Rectal smooth muscle tissue (tissue), 1 donor: Measurements from ENCODE around the gene CRYBG1.

Source experiments
- H3K27ac ChIP-seq: one replicate; pipeline ENCODE4 v1.7.0; 2013; ENCODE audit warnings: low read depth, low read length, inconsistent platforms
- H3K27me3 ChIP-seq: one replicate; pipeline ENCODE4 v1.7.0; 2013; ENCODE audit warnings: low read length; ENCODE audit not compliant: control insufficient read depth, insufficient read depth
- H3K36me3 ChIP-seq: one replicate; pipeline ENCODE4 v1.7.0; 2013; ENCODE audit warnings: low read length; ENCODE audit not compliant: control insufficient read depth, insufficient read depth
- H3K4me1 ChIP-seq: one replicate; pipeline ENCODE4 v1.7.0; 2013; ENCODE audit warnings: low read length; ENCODE audit not compliant: control insufficient read depth, insufficient read depth
- H3K4me3 ChIP-seq: one replicate; pipeline ENCODE4 v1.7.0; 2013; ENCODE audit warnings: low read length
- H3K9ac ChIP-seq: one replicate; pipeline ENCODE4 v1.7.0; 2013; ENCODE audit warnings: low read length

Gene CRYBG1

DNA sequence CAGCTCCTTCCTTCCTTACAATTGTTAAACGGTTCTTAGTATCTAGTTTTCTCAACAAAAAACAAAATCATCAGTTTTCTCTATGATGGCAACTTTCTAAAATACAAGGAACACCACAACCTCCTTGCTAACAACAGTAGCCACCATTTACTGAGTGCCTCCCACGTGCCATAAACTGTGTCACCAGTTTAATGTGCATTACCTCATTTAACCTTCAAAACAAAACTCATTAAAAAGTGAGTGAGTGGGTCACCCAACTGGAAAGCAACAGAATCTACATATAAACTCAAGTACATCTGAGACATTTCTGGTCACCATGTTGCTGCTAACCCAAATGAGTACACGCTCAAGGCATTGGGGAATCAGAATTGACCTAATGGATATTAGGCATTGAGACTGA is 257.8 kb downstream of the CRYBG1 start:
- no peak overlapping the region for H3K9ac ChIP-seq
- no peak overlapping the region for H3K27ac ChIP-seq
- H3K36me3 ChIP-seq = no peaks in the 10 kb centered on the region
- H3K27me3 ChIP-seq = no peaks in the 10 kb centered on the region
- H3K4me1 ChIP-seq = no peaks in the 10 kb centered on the region
- H3K4me3 ChIP-seq = no peak overlapping the region

DNA sequence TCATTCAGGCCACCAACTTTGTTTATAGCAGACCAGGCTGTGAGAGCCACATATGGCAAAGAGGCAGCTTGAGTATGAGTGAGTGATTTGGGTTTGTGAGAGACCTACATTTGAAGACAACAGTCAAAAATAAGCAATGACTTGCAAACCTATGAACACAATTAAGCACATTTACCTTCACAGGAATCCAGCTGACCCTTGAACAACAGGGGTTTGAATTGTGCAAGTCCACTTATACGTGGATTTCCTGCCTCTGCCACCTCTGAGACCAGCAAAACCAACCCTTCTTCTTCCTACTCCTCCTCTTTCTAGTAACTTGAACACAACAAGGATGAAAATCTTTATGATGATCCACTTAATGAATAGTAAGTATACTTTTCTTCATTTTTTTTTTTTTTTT is 258.7 kb downstream of the CRYBG1 start:
- no peaks in the 10 kb centered on the region for H3K4me1 ChIP-seq
- H3K36me3 ChIP-seq = no peaks in the 10 kb centered on the region
- H3K9ac ChIP-seq = no peak overlapping the region
- H3K4me3 ChIP-seq = no peak overlapping the region
- H3K27me3 ChIP-seq = no peaks in the 10 kb centered on the region
- H3K27ac ChIP-seq = no peak overlapping the region

DNA sequence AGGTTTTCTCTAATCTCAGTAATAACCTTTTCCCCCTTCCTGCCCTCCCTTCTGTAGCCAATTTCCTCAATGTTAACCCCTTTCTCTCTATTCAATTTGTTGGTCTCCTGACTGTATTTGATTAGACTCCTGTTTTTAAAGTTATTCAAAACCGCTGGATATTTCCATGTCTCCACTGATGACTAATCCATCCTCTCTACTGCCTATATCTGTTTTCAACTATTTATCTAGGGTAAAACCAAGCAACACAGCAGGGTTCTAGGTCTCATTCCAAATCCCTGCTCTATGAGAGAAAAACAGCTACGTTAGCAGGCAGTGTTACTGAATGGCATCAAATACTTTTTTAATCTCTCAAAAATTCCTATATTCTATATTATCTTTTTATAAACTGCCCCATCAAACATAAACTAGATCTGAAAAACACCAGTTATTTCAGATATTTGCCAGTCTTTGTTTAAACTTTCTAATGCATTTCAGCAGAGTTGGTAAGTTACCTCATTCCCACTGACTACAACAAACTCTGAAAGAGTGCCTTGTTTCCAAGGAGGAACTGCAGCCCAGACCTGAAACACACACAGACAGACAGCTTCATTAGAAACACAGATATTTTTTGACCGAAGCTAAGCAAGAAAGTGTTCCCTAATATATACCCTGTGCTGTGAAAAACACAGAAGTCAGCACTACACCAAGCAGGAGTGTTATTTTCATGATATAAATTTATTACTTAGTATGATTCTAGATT is 260.6 kb downstream of the CRYBG1 start:
- H3K4me1 ChIP-seq = no peaks in the 10 kb centered on the region
- no peak overlapping the region for H3K9ac ChIP-seq
- no peak overlapping the region for H3K27ac ChIP-seq
- H3K36me3 ChIP-seq = no peaks in the 10 kb centered on the region
- no peak overlapping the region for H3K4me3 ChIP-seq
- no peaks in the 10 kb centered on the region for H3K27me3 ChIP-seq
